ENCODE data around the gene TBX2.

Gene TBX2

GRCh38 chr17:61403801-61404662, 4.4 kb downstream of the TBX2 start:
- DNase-seq = no peak

GRCh38 chr17:61404663-61404912, 4.9 kb downstream of the TBX2 start:
- DNase-seq = no peak

- no peak for DNase-seq
Observed at GRCh38 chr17:61404913-61405685, 5.5 kb downstream of the TBX2 start.

- no peak for DNase-seq
Observed at GRCh38 chr17:61405686-61406536, 6.3 kb downstream of the TBX2 start.

GRCh38 chr17:61406537-61406845, 6.8 kb downstream of the TBX2 start:
- DNase-seq = no peak

- no peak for DNase-seq
Observed at GRCh38 chr17:61406971-61407911, 7.6 kb downstream of the TBX2 start.

GRCh38 chr17:61408151-61409041, 8.8 kb downstream of the TBX2 start:
- DNase-seq = no peak

GRCh38 chr17:61409301-61410112, 9.9 kb downstream of the TBX2 start:
- peak; percentile 46 for DNase-seq

GRCh38 chr17:61410141-61411010, 10.7 kb downstream of the TBX2 start:
- DNase-seq = peak; percentile 73

- no peak for DNase-seq
Observed at GRCh38 chr17:61411011-61411260, 11.3 kb downstream of the TBX2 start.

GRCh38 chr17:61411261-61412142, 11.9 kb downstream of the TBX2 start:
- DNase-seq = no peak

- DNase-seq = peak; percentile 75
Observed at GRCh38 chr17:61412143-61412859, 12.7 kb downstream of the TBX2 start.

- DNase-seq = no peak
Observed at GRCh38 chr17:61412860-61413660, 13.4 kb downstream of the TBX2 start.

- no peak for DNase-seq
Observed at GRCh38 chr17:61413661-61414126, 14.1 kb downstream of the TBX2 start.

- no peak for DNase-seq
Observed at GRCh38 chr17:61414141-61414935, 14.7 kb downstream of the TBX2 start.

- no peak for DNase-seq
Observed at GRCh38 chr17:61414936-61415251, 15.3 kb downstream of the TBX2 start.

Data from activated CD4-positive, alpha-beta T cell treated with anti-CD3 and anti-CD28 coated beads, Interleukin-10, Interleukin-2, amounts not matched to agents 100 ng/mL and 50 ng/mL, durations not matched to agents 16 hours and 8 hours (primary cell).